GM19025 (cell line): Measurements from ENCODE around the gene RAB6B.

ENCODE experiments used
- ATAC-seq: cut with Tn5 transposase; IDR thresholded peaks from one replicate; pipeline ENCODE4 v1.9.1; 2021; ENCODE audit warnings: mild to moderate bottlenecking, low read depth, moderate library complexity; ENCODE audit not compliant: unreplicated experiment

RAB6B gene

GRCh38 chr3:133896002-133896761, 500 bp upstream of the RAB6B start:
- no peak for ATAC-seq

GRCh38 chr3:133894353-133895207, 1.1 kb downstream of the RAB6B start:
- ATAC-seq: no peak

GRCh38 chr3:133893683-133894352, 1.9 kb downstream of the RAB6B start:
- ATAC-seq: no peak

GRCh38 chr3:133892541-133893231, 3.0 kb downstream of the RAB6B start:
- no peak for ATAC-seq

GRCh38 chr3:133891662-133892378, 3.9 kb downstream of the RAB6B start:
- ATAC-seq: no peak

- no peak for ATAC-seq
Measured at GRCh38 chr3:133890972-133891644, 4.6 kb downstream of the RAB6B start.

- no peak for ATAC-seq
Measured at GRCh38 chr3:133890037-133890436, 5.6 kb downstream of the RAB6B start.

- ATAC-seq: no peak
Measured at GRCh38 chr3:133888726-133889340, 6.8 kb downstream of the RAB6B start.

- no peak for ATAC-seq
Measured at GRCh38 chr3:133887803-133888703, 7.6 kb downstream of the RAB6B start.

- no peak for ATAC-seq
Measured at GRCh38 chr3:133887074-133887802, 8.4 kb downstream of the RAB6B start.

GRCh38 chr3:133886031-133886722, 9.5 kb downstream of the RAB6B start:
- ATAC-seq: no peak

GRCh38 chr3:133884887-133885711, 10.6 kb downstream of the RAB6B start:
- ATAC-seq: no peak

GRCh38 chr3:133884054-133884886, 11.4 kb downstream of the RAB6B start:
- ATAC-seq: no peak

- no peak for ATAC-seq
Measured at GRCh38 chr3:133883641-133884040, 12.0 kb downstream of the RAB6B start.

GRCh38 chr3:133882986-133883586, 12.6 kb downstream of the RAB6B start:
- ATAC-seq: no peak
